Measurements from ENCODE around the gene CCSER2.
A peak's percentile ranks its signal among the peaks of the same experiment; 100 is the strongest.

Gene CCSER2

GRCh38 chr10:84374455-84374854 lies 46.1 kb downstream of the CCSER2 start:
- H3K4me3 ChIP-seq (ENCODE audit: low read depth, low read length), result no peak overlapping the region
- TF ChIP-seq, protein P1, sequence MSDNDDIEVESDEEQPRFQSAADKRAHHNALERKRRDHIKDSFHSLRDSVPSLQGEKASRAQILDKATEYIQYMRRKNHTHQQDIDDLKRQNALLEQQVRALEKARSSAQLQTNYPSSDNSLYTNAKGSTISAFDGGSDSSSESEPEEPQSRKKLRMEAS (IDR thresholded peaks at IDR 0.05; ENCODE audit: low read depth, low read length), result no peak
- TF ChIP-seq CTCF (IDR thresholded peaks at IDR 0.05; ENCODE audit: low read depth, low read length) (no peak), POLR2A (IDR thresholded peaks at IDR 0.05; ENCODE audit: extremely low read depth, insufficient read length) (no peak), MYC (IDR thresholded peaks at IDR 0.05; ENCODE audit: low read depth, low read length) (no peak)
- DNase-seq (ENCODE audit: low read depth), result no peak

GRCh38 chr10:84375011-84375410 lies 46.6 kb downstream of the CCSER2 start:
- H3K4me3 ChIP-seq (ENCODE audit: low read depth, low read length), result no peak overlapping the region
- DNase-seq (ENCODE audit: low read depth), result peak; percentile 64
- TF ChIP-seq, protein P1 (IDR thresholded peaks at IDR 0.05; ENCODE audit: low read depth, low read length), result no peak
- peak; percentile 66 for TF ChIP-seq CTCF (IDR thresholded peaks at IDR 0.05; ENCODE audit: low read depth, low read length)
- TF ChIP-seq MYC (IDR thresholded peaks at IDR 0.05; ENCODE audit: low read depth, low read length), result no peak
- TF ChIP-seq POLR2A (IDR thresholded peaks at IDR 0.05; ENCODE audit: extremely low read depth, insufficient read length), result no peak

DNA sequence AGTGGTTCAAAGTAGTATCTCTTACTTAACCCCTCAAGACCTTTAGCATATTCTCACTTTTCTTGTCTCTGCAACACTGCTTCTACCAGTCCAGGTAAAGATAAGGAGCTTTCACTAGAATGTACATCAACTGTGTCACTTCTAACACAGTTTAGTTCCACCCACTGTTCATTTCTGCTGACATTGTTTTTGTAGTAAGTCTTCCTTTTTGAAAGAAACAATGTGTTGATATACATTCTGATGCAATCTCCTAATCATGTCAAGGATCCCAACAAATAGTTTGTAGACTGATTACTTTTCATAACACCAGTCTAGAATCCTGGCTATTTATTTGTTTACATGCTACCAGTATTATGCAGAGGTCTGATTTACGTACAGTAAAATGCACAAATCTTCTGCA lies 47.5 kb downstream of the CCSER2 start:
- DNase-seq (ENCODE audit: low read depth), result no peak
- TF ChIP-seq MYC (IDR thresholded peaks at IDR 0.05; ENCODE audit: low read depth, low read length) (no peak), CTCF (IDR thresholded peaks at IDR 0.05; ENCODE audit: low read depth, low read length) (no peak), POLR2A (IDR thresholded peaks at IDR 0.05; ENCODE audit: extremely low read depth, insufficient read length) (no peak)
- TF ChIP-seq, protein P1 (IDR thresholded peaks at IDR 0.05; ENCODE audit: low read depth, low read length), result no peak
- no peak overlapping the region for H3K4me3 ChIP-seq (ENCODE audit: low read depth, low read length)

DNA sequence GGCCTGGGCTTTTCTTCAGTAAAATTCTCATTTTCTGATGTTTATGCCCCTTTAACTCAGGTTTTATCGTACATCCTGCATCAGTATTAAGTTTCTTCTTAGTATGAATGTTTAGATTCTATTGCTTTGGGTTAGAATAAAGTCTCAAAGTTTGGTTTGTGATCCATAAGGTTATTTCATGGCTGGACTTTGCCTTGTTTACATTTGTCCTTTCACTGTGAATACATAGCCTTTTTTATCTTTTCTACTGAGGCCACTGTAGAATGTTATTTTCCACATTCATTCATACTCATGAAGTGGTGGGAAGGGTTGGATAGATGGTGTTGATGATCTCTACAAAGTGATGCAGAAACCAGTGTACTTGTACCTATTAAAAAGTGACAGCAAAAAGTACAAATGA lies 59.8 kb downstream of the CCSER2 start:
- no peak for DNase-seq (ENCODE audit: low read depth)
- TF ChIP-seq CTCF (IDR thresholded peaks at IDR 0.05; ENCODE audit: low read depth, low read length) (no peak), MYC (IDR thresholded peaks at IDR 0.05; ENCODE audit: low read depth, low read length) (no peak), POLR2A (IDR thresholded peaks at IDR 0.05; ENCODE audit: extremely low read depth, insufficient read length) (no peak)
- TF ChIP-seq, protein P1 (IDR thresholded peaks at IDR 0.05; ENCODE audit: low read depth, low read length), result no peak
- H3K4me3 ChIP-seq (ENCODE audit: low read depth, low read length), result no peak overlapping the region

- no peak overlapping the region for H3K4me3 ChIP-seq (ENCODE audit: low read depth, low read length)
- no peak for DNase-seq (ENCODE audit: low read depth)
- TF ChIP-seq, protein P1 (IDR thresholded peaks at IDR 0.05; ENCODE audit: low read depth, low read length), result no peak
- no peak for TF ChIP-seq POLR2A (IDR thresholded peaks at IDR 0.05; ENCODE audit: extremely low read depth, insufficient read length)
Observed at GRCh38 chr10:84390364-84390763, 62.0 kb downstream of the CCSER2 start.

DNA sequence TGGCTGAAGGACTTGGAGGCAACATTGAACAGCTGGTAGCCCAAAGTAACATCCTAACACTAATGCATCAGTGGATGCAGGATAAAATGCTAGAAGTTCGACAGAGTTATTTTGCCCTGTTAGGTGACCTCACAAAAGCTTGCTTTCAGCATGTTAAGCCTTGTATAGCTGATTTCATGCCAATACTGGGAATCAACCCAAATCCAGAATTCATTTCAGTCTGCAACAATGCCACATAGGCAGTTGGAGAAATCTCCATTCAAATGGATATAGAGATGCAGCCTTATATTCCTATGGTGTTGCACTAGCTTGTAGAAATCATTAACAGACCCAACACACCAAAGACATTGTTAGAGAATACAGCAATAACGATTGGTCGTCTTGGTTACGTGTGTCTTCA lies 62.9 kb downstream of the CCSER2 start:
- TF ChIP-seq MYC (IDR thresholded peaks at IDR 0.05; ENCODE audit: low read depth, low read length), result no peak
- no peak for TF ChIP-seq POLR2A (IDR thresholded peaks at IDR 0.05; ENCODE audit: extremely low read depth, insufficient read length)
- TF ChIP-seq CTCF (IDR thresholded peaks at IDR 0.05; ENCODE audit: low read depth, low read length), result no peak
- TF ChIP-seq, protein P1 (IDR thresholded peaks at IDR 0.05; ENCODE audit: low read depth, low read length), result no peak
- no peak overlapping the region for H3K4me3 ChIP-seq (ENCODE audit: low read depth, low read length)
- DNase-seq (ENCODE audit: low read depth), result no peak

All from NB4 (cell line).